H1 (cell line): ENCODE measurements around the gene SEMA6D. TPM values are rescaled to one million over a fixed set of nuclear protein-coding genes. Genes with fewer than 3 reads are reported as not detected.

Source experiments
- CTBP2 ChIP-seq: IDR thresholded peaks from 2 replicates; pipeline ENCODE4 v1.7.0; 2011; ENCODE audit warnings: borderline replicate concordance, mild to moderate bottlenecking, moderate library complexity, mixed read lengths, low read length; ENCODE audit not compliant: insufficient read depth, insufficient read length
- E2F6 ChIP-seq: IDR thresholded peaks from 2 replicates; pipeline ENCODE4 v1.6.1; 2012; ENCODE audit warnings: inconsistent platforms
- POLR2A ChIP-seq, 2 experiments: IDR thresholded peaks; 1 replicate in 1 of 2; 2 replicates in 1 of 2; pipeline ENCODE4 v1.6.1; 2011; ENCODE audit warnings: low read depth in 2 of 2, low read length in 2 of 2, mild to moderate bottlenecking in 2 of 2; ENCODE audit errors: control extremely low read depth in 1 of 2
- SAP30 ChIP-seq: fragments of 300-600 bp; sonication (generic); IDR thresholded peaks from 2 replicates; pipeline ENCODE4 v1.7.1; 2012; ENCODE audit warnings: low read length, moderate library complexity, mild to moderate bottlenecking, inconsistent platforms; ENCODE audit not compliant: insufficient read depth, insufficient replicate concordance
- polyA plus RNA-seq, 7 experiments: library from polyadenylated mRNA; depleted of rRNA in 3 of 7; stranded (reverse) in 5 of 7; unstranded in 2 of 7; fragments of >200 nt in 5 of 7; fragments of 200-250 nt in 2 of 7; gene quantifications; 1 replicate in 5 of 7; 2 replicates in 1 of 7; 4 replicates in 1 of 7; pipeline versions ENCODE4 v1.2.1 to v1.2.3, GENCODE V29; 2011 to 2013; ENCODE audit warnings: missing spikeins in 2 of 7, mixed read lengths in 2 of 7
- total RNA-seq: library from RNA; stranded (reverse); fragmentation: NEBNext Ultra II Directional; extraction: Animal tissue kit (Norgen Biotek cat#: 25700); gene quantifications from 2 replicates; pipeline ENCODE4 v1.2.1, GENCODE V29; 2021

Gene SEMA6D
- total and polyA plus RNA-seq, 2 of the 8 experiments (the other 6 are each of a cell fraction or from before 2014, with no cell fraction given): 2.2 to 3.8 TPM

GRCh38 chr15:47728426-47728825 is 11.1 kb downstream of the SEMA6D start (continued):
- TF ChIP-seq CTBP2 (no peak), SAP30 (no peak), POLR2A (IDR thresholded peaks at IDR 0.05; ENCODE audit: control extremely low read depth in 1 of 2, low read depth in 2 of 2, low read length in 2 of 2) (no peak), E2F6 (no peak)
